ENCODE measurements around the gene ORAI2.
"Not testable (repeated sequence)": the region's sequence is repeated elsewhere in the genome, so short reads cannot be mapped to it uniquely, and the experiment has no call there.

The ORAI2 gene

DNA sequence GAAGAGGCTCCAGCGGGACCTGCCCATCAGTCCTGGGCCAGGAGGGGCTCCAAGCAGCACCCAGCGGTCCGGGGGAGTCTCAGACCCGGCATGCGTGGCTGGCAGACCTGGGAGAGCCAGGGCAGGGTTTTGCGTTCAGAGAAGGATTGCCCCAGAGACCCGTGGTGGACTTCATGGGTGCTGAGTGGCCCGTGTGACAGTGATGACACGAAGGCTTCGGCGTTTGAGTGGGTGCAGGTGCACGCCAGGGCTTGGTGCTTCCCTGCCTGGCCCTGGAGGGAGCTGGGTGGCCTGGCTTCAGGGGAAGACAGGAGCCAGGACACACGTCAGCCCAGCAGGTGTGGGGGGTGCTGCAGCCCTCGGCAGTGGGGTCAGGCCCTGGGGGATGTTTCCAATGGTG lies 13.9 kb downstream of the ORAI2 start:
- no peak for DNase-seq (ENCODE audit: low read depth in 2 of 2)

DNA sequence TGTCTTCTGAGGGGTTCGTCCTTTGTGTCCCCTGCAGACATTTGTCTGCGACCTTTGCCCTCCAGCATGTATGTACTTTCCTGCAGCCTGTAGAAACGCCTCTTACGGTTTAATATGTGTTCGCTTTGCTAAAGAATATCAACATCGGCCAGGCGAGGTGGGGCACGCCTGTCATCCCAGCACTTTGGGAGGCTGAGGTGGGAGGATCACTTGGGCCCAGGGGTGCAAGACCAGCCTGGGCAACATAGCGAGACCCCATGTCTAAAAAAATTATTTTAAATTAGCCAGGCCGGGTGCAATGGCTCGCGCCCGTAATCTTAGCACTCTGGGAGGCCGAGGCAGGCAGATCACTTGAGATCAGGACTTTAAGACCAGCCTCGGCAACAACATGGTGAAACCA lies 15.8 kb downstream of the ORAI2 start:
- DNase-seq (ENCODE audit: low read depth in 2 of 2), result no peak

DNA sequence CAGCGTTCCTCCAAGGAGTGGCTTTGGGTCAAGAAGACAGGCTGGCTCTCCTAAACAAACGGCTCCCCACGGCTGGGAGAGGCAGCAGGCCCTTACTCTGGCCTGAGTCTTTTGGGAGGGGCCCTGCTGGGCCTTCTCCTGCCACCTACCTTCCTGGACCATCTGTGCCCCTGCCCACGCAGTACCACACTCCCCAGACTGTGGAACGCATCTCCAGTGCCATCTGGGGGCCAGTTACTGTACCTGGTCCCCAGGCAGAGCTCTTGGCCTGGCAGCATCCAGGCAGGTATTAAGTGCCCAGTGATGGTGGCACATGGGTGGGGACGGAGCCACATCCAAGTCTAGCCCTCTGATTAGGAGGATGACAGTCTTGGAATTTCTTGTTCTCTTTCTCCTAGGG lies 16.9 kb downstream of the ORAI2 start:
- no peak for DNase-seq (ENCODE audit: low read depth in 2 of 2)

DNA sequence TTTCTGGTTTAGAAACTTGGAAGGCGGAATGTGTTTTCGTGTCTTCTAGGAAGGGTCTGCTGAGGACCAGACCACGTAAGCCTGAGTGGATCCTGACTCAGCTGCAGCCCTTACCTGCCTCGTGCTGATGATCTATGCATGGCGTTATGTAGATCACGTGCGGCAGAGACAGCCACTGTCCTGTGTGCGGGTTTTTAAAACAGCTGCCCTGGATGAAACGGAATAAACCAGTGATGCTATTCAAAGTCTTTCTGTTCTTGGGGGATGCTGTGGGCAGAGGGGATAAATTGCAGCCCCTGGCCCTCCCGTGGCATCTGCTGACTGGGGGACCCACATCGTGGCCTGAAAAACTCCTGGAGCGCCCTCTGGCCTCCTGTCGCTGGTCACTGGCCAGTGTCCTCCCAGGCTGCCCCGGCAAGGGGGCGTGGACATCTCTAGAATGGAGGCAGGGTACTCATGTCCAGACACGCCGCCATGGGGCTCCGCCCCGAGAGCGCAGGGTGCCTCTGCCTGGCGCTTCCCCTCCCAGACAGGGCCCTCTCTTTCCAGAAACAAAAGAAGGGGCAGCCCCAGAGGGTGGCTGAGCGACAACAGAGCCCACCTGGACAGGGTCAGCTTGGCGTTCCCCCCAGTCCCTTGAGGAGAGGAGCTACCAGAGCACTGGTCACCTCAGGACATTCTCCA lies 18.1 kb downstream of the ORAI2 start:
- DNase-seq (ENCODE audit: low read depth in 2 of 2), result no peak

DNA sequence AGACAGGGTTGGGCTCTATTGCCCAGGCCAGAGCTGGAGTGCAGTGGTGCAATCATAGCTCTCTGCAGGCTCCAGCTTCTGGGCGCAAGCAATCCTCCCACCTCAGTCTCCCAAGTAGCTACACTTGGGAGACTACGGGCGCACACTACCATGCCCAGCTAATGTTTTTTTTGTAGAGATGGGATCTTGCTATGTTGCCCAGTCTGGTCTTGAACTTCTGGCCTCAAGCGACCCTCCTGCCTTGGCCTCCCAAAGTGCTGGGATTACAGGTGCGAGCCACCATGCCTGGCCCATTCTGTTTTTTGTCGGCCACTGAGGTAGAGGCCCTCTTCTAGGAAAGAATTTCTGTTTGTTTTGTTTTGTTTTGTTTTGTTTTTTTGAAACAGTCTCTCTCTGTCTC lies 19.1 kb downstream of the ORAI2 start:
- DNase-seq (ENCODE audit: low read depth in 2 of 2), result no peak

DNA sequence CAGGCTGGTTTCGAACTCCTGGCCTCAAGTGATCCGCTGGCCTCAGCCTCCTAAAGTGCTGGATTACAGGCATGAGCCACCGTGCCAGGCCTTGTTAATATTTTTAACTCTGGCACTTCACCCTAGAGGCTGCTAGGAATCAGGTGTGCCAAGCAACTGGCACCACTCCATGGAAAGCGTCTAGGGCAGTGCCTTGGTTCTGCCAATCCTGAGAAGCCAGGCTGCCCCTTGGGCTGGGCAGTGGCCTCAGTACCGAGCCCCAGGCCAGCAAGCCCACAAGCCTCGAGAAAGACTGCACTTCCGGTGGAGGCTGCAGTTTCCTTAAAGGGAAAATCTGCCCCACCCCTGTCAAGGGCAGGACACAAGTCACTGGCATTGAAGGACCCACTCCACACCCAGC lies 19.9 kb downstream of the ORAI2 start:
- no peak for DNase-seq (ENCODE audit: low read depth in 2 of 2)

DNA sequence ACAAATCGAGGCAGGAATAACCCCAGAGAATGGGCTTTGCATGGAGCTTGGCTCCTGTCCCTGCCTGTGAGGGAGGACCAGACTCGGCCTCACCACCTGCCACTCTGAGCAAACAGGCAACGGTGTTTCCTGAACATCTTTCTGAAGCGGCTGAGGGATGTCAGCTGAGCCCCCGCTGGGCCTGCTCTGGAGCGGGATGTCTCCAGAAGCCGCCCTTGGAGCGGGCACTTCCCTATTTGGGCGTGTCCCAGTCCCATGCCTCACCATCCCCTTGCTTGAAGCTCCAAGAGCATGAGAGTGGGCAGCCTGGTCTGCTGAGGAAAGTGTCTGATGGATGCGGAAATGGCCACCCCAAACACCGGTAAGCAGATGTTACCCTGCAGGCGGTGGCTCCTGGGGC lies 21.1 kb downstream of the ORAI2 start:
- DNase-seq (ENCODE audit: low read depth in 2 of 2), result no peak

DNA sequence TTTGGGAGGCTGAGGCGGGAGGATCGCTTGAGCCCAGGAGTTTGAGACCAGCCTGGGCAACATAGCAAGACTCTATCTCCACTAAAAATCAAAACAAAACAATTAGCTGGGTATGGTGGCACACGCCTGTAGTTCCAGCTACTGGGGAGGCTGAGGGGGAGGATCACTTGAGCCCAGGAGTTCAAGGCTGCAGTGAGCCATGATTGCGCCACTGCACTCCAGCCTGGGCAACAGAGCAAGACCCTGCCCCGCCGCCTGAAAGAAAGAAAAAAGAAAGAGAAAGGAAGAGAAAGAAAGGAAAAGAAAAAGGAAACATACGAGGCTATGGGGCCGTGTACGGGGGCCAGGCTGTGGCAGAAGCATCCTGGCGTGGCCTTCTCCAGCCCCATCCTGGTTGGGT lies 21.6 kb downstream of the ORAI2 start:
- DNase-seq (ENCODE audit: low read depth in 2 of 2), result not testable (repeated sequence)

DNA sequence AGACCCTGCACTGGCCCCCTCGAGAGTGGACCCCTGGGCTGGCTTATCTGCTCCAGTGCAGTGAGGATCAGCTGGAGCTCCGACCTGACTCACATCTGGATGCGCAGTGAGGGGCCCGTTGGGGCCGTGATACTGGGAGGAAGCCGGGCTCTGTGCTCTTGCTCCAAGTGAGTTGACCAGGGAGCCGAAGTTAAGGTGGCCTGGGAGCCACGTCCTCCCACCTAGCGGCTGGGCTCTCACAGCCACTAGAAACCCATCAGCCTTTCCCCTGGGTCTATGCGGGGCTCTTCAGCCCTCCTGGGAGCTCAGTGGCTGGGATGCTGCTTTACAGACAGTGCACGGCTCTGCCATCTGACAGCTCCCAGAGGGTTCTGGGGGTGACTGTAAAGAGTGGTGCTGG lies 22.2 kb downstream of the ORAI2 start:
- no peak for DNase-seq (ENCODE audit: low read depth in 2 of 2)

DNA sequence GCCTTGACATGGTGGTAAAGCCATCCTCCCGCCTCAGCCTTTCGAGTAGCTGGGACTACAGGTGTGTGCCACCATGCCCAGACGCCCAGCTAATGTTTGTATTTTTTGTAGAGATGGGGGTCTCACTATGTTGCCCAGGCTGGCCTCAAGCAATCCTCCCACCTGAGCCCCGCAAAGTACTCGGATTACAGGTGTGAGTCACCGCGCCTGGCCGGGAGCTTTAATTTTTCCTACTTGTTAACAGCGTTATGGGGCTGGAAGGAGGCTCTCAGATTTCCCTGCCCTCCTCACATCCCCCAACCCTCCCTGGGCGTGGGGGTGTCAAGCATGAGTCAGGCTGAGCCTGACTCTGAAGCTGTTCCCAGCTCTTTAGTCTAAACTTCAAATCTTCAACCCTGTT lies 23.0 kb downstream of the ORAI2 start:
- DNase-seq (ENCODE audit: low read depth in 2 of 2), result no peak

DNA sequence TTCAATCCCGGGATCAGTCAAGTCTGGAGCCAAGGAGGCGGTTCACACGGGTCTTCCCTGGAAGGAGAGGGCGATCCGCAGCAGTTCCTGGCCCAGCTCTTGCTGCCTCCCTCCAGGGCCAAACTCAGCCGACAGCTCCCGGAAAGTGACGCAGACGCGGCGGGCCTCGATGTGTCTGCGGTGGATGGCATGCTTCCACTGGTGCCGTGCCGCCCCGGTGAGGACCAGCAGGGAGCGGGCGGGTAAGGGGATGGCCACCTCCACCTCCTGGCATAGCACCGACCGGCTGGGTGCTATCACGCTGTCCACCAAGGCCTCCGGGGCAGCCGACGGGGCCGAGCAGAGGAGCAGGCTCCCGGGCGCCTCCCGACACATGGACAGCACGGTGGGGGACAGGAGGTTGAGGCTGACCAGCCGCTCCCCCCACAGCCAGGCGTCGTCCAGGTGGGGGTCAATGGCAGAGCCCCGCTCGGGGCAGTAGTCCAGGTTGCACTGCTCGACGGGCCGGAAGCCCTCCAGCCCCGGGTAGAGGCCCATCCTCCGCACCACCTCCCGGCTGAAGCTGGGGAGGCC lies 24.1 kb downstream of the ORAI2 start:
- DNase-seq (ENCODE audit: low read depth in 2 of 2), result no peak

DNA sequence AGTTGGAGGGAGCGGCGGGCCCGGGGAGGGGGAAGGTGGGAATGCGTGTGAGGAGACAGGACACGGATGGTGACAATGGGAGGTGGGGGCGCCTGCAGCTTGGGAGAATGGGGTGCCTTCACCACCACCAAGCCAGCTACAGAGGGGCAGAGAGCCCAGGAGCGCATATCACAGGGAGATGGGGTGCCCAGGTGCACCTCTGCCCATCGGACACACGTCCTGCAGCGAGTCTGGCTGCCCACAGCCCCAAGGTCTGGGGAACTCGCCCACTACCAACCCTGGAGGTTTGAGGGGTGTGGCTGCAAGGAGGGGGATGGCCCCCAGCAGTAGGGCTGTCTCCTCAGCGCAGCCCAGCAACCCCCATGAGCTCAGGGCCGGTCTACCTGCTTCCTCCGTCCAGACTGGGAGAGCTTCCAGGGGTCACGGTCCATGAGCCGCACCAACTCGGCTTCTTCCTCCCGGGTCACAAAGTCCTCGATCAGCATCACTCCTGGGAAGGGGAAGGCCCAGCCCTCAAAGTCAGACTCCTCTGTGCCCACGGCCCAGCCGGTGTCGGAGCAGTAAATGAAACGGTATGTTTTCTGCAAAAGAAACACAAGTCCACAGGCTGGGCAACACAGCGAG lies 26.0 kb downstream of the ORAI2 start:
- no peak for DNase-seq (ENCODE audit: low read depth in 2 of 2)

DNA sequence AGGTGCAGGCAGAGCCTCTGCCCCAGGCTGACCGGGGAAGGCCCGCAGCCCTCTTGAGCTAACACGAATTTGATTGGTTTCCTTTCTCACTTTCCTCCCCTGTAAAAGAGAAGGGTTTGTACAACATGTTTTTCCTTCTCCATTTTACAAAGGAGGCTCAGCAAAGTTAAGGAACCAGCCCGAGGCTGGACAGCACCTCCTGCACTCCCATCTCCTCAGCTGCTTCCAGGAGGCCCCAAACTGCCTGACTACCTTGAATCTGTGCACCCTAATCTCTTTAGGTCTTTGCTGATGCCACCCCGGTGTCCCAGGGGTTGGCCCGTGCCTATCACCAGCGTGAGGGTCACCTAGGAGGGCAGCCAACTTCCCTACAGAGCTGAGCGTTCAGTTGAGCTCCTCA lies 27.1 kb downstream of the ORAI2 start:
- no peak for DNase-seq (ENCODE audit: low read depth in 2 of 2)

DNA sequence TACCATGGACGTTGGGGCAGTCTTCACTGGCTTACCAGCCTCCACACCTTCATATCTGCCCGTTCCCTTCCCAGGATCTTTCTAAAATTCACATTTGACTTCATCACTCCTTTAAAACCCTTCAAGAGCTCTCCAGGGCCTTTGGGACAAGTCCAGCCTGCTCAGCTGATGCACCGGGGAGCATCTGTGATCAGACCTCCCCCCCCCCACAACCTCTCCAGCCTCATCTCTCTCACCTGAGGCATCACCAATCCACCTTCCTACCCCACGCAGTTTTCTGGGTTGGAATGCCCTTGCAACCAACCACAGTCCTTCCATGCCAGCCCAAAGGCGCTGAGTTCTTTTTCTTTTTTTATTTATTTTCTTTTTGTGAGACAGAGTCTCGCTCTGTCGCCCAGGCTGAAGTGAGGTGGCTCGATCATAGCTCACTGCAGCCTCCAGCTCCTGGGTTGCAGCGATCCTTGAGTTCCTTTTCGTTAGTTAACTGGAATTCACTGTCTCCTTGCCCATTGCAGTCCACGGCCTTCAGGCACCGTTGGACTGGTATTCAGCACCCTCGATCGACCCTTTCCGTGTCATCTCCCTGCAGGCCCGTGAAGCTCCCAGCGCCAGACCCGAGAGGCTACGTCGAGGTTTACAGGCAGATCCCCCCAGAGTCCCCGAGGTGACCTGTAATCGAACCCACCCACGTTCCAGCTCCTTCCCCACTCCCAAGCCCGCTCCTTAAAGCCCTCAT lies 30.6 kb downstream of the ORAI2 start:
- no peak for DNase-seq (ENCODE audit: low read depth in 2 of 2)

DNA sequence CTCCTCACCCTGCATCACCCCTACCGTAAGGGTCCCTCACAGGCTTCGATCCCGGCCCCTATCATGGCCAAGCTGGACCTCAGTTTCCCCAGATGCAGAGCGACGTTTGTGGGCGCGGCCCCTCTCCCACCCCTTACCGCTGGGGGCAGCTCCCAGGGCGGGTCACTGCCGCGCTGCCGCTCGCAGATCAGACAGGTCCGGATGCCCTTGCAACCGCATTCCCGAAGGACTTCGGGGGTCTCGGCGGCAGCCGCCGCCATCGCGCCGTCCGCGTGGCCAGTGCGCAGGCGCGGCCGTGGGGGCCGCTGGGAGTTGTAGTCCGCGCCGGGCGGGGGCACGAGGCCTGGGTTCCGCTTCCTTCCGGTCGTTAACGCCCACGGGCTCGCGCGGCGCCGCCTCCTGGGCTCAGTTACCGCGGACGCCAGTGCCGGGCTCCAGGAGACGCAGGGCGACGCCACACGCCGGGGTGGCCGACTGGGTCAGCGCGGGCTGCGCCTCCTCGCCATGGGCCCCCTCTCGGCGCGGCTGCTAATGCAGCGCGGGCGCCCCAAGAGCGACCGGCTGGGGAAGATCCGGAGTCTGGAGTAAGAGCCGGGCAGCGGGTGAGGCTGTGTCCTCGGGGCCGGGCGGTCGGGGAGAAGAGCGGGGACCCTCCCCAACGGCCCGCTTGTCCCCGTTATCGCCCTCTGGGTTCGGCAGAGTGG lies 31.4 kb downstream of the ORAI2 start, which contains the start of the genes ALKBH4 and LRWD1:
Gene ALKBH4, minus strand, starts transcription at position 287 of the 704 bp plus-strand sequence. Its CDS starts 27 bp downstream, at position 260.
Gene LRWD1, plus strand, starts transcription at position 408 of the 704 bp plus-strand sequence. Its CDS starts 97 bp downstream, at position 505.
- DNase-seq (ENCODE audit: low read depth in 2 of 2), result peak; percentile 94 to 96

DNA sequence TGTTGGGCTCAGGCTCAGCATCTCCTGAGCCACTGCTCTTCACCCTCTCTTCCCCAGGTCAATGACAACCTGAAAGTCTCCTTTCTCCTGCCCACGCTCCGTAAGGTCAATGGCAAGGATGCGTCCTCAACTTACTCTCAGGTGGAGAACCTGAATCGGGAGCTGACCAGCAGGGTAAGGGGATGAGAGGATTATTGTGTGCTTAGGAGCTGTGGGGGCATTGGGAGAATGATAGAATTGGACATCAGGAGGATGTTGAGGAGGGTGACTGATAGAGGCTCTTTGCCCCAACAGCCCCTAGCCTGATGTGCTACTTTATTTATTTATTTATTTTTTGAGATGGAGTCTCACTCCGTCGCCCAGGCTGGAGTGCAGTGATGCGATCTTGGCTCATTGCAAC lies 32.7 kb downstream of the ORAI2 start:
- no peak for DNase-seq (ENCODE audit: low read depth in 2 of 2)

DNA sequence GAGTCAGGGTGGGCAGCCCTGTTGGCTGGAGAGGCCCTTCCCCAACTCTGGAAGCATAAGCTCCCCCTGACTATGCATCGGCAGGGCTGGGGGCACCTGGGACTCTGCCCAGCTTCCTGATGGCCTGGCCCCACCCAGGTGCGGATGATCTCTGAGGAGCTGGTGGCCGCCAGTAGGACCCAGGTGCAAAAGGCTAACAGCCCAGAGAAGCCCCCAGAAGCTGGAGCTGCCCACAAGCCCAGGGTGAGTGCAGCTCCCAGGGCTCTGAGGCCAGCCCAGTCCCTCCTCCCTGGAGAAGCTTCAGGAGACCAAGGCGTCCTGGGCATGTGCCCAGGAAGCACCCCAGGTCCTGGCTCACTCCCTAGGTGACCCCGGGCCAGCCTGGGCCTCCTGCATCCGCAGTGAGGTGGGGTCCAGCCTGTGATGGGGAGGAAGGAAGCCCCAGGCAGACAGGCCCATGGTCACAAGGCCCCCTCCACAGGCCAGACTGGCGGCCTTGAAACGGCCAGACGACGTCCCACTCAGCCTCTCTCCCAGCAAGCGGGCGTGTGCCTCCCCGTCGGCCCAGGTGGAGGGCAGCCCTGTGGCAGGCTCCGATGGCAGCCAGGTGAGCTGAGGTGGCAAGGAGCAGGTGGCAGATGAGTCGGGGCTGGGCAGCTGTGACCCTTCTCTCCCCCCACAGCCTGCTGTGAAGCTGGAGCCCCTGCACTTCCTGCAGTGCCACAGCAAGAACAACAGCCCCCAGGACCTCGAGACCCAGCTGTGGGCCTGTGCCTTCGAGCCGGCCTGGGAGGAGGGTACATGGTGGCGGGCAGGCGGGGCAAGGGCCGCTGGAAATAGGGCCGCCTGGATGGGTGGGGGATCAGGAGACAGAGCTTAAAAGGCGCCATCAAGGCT lies 34.5 kb downstream of the ORAI2 start:
- DNase-seq (ENCODE audit: low read depth in 2 of 2), result no peak

DNA sequence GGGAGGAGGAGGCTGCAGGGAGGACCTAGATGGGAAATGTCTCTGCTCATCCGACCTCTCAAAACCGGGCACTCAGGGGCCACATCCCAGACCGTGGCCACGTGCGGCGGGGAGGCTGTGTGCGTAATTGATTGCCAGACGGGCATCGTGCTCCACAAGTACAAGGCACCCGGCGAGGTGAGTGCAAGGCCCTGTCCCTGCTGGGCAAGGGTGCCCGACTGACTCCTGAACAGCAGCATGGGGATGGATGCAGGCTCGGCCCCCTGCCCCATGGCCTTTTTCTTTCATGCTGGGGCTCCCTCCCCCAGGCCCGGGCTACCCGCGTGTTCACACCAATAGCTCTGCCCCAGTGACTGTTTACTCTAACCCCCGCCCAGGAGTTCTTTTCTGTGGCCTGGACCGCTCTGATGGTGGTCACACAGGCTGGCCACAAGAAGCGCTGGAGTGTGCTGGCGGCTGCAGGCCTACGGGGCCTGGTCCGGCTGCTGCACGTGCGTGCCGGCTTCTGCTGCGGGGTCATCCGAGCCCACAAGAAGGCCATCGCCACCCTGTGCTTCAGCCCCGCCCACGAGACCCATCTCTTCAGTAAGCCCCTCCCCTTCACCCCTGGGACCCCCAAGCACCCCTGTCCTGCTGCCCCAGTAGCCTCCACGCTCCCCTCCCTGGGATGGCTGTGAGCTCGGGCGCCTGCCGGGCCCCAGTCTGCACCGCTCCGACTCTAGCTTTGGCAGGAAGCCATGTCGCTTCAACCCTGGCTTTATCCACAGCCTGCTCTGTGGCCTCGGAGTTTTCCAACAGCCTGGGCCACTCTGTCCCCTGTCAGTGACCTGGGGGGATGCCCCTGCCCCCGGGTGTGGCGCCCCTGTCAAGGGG lies 35.3 kb downstream of the ORAI2 start:
- DNase-seq (ENCODE audit: low read depth in 2 of 2), result no peak

DNA sequence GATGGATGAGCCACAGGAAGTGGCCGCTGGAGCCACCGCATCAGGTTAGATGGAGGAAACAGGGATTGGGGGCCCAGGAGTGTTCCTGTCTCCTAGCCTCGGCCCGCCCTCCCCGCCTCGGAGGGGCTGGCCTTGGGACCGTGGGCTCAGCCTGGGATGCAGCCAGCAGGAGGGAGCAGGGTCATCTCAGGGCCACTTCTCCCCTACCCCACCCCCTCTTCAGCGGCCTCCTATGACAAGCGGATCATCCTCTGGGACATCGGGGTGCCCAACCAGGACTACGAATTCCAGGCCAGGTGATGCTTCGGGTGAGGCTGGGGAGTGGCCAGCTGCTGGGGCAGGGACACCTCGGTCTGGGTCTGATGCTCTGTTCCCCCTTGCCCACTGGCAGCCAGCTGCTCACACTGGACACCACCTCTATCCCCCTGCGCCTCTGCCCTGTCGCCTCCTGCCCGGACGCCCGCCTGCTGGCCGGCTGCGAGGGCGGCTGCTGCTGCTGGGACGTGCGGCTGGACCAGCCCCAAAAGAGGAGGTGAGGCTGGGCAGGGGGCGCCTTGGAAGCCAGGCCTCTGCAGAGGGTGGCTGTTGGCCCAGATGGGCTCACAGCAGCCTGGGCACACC lies 36.1 kb downstream of the ORAI2 start:
- DNase-seq (ENCODE audit: low read depth in 2 of 2), result no peak
